H1 (cell line): ENCODE results near the gene ARHGAP10. TPM values are rescaled to one million over a fixed set of nuclear protein-coding genes. Genes with fewer than 3 reads are reported as not detected.

Experiments
- CTCF ChIA-PET: fragments of 300-600 bp; sonication (Branson Sonifier 250); formaldehyde crosslinking; loops from one replicate; lab custom pipeline; 2021; ENCODE audit not compliant: partially characterized antibody; lab: Charles Lee
- POLR2A ChIA-PET: fragments of 300-600 bp; sonication (Branson Sonifier 250); formaldehyde crosslinking; loops from one replicate; lab custom pipeline; 2021; ENCODE audit warnings: inconsistent platforms; ENCODE audit not compliant: partially characterized antibody; lab: Charles Lee
- DNase-seq, 2 experiments: peaks; one replicate each; pipeline versions ENCODE4 v3.0.0 to v3.0.0-alpha.2; 2010 to 2022; ENCODE audit warnings: low spot score in 2 of 2, low read depth in 1 of 2, mixed read lengths in 1 of 2
- FAIRE-seq: peaks from 2 replicates; lab custom pipeline; 2011; peaks lifted over from hg19 to GRCh38; lab: Jason Lieb, UNC
- H2AFZ ChIP-seq: 2 replicates; pipeline ENCODE4 v1.8.1; 2012; ENCODE audit warnings: low read length, inconsistent platforms
- H2AK5ac ChIP-seq: 2 replicates; pipeline ENCODE4 v1.6.1; 2013; ENCODE audit warnings: low read depth, low read length
- H2BK120ac ChIP-seq: replicated peaks from 2 replicates; pipeline ENCODE3; 2013; ENCODE audit warnings: low read depth, low read length, inconsistent platforms
- H2BK12ac ChIP-seq: 2 replicates; pipeline ENCODE4 v1.6.1; 2013; ENCODE audit warnings: low read depth, low read length
- H2BK15ac ChIP-seq: 2 replicates; pipeline ENCODE4 v1.6.1; 2013; ENCODE audit warnings: low read length
- H2BK20ac ChIP-seq: 2 replicates; pipeline ENCODE4 v1.6.1; 2013; ENCODE audit warnings: low read length
- H2BK5ac ChIP-seq: 2 replicates; pipeline ENCODE4 v1.6.1; 2013; ENCODE audit warnings: low read depth, low read length
- H3K14ac ChIP-seq: 2 replicates; pipeline ENCODE4 v1.6.1; 2013; ENCODE audit warnings: inconsistent platforms; ENCODE audit not compliant: insufficient read length
- H3K18ac ChIP-seq: 2 replicates; pipeline ENCODE4 v1.6.1; 2013; ENCODE audit warnings: low read length; ENCODE audit errors: extremely low read depth
- H3K23ac ChIP-seq: 2 replicates; pipeline ENCODE4 v1.6.1; 2013; ENCODE audit warnings: inconsistent platforms; ENCODE audit not compliant: insufficient read length
- H3K23me2 ChIP-seq: 2 replicates; pipeline ENCODE4 v1.6.1; 2013; ENCODE audit warnings: low read depth, low read length
- H3K27ac ChIP-seq: 2 replicates; pipeline ENCODE4 v1.6.1; 2011; ENCODE audit warnings: low read depth, low read length, inconsistent platforms
- H3K27me3 ChIP-seq, 4 experiments: replicated peaks in 1 of 4; 1 replicate in 1 of 4; 2 replicates in 3 of 4; pipeline versions ENCODE4 v1.6.1 to v1.8.1; 2011 to 2013; ENCODE audit warnings: low read length in 3 of 4, mild to moderate bottlenecking in 3 of 4, inconsistent platforms in 2 of 4, mixed read lengths in 2 of 4, moderate library complexity in 1 of 4; ENCODE audit not compliant: control insufficient read depth in 3 of 4, insufficient read depth in 3 of 4; ENCODE audit errors: extremely low read depth in 1 of 4
- H3K36me3 ChIP-seq, 4 experiments: 2 replicates each; pipeline versions ENCODE4 v1.6.1 to v1.8.1; 2011 to 2013; ENCODE audit warnings: mild to moderate bottlenecking in 4 of 4, low read length in 3 of 4, moderate library complexity in 2 of 4, control low read depth in 1 of 4, inconsistent platforms in 1 of 4; ENCODE audit not compliant: insufficient read depth in 4 of 4, control insufficient read depth in 2 of 4
- H3K4ac ChIP-seq: replicated peaks from 2 replicates; pipeline ENCODE3; 2013; ENCODE audit warnings: low read length, low read depth, mixed read lengths, inconsistent platforms; ENCODE audit not compliant: insufficient read length
- H3K4me1 ChIP-seq, 4 experiments: replicated peaks in 1 of 4; 1 replicate in 1 of 4; 2 replicates in 3 of 4; pipeline versions ENCODE4 v1.6.1 to v1.8.1; 2011 to 2013; ENCODE audit warnings: low read length in 3 of 4, inconsistent platforms in 2 of 4, mixed read lengths in 1 of 4; ENCODE audit not compliant: insufficient read depth in 4 of 4, control insufficient read depth in 3 of 4
- H3K4me2 ChIP-seq, 2 experiments: 2 replicates each; pipeline versions ENCODE4 v1.6.1 to v1.8.1; 2011 to 2013; ENCODE audit warnings: low read depth in 2 of 2, low read length in 2 of 2, control low read depth in 1 of 2, inconsistent platforms in 1 of 2, mild to moderate bottlenecking in 1 of 2; ENCODE audit not compliant: insufficient read depth in 1 of 2
- H3K4me3 ChIP-seq, 4 experiments: fragments of 200-600, 300-600 bp in 1 of 4; sonication (generic), shearing (Covaris generic), sonication (Bioruptor Twin) in 1 of 4; 2 replicates each; pipeline versions ENCODE4 v1.5.1 to v1.8.1; 2011 to 2016; ENCODE audit warnings: low read length in 4 of 4, low read depth in 3 of 4, control low read depth in 2 of 4, inconsistent platforms in 2 of 4, mild to moderate bottlenecking in 2 of 4, mixed read lengths in 1 of 4, moderate library complexity in 1 of 4; ENCODE audit not compliant: insufficient read depth in 2 of 4; ENCODE audit errors: extremely low read depth in 1 of 4
- H3K56ac ChIP-seq: replicated peaks from 2 replicates; pipeline ENCODE3; 2013; ENCODE audit warnings: low read depth, mild to moderate bottlenecking, mixed read lengths, low read length, inconsistent platforms; ENCODE audit not compliant: insufficient read length
- H3K79me1 ChIP-seq: 2 replicates; pipeline ENCODE4 v1.6.1; 2013; ENCODE audit warnings: low read depth, low read length, control low read depth
- H3K79me2 ChIP-seq, 2 experiments: 2 replicates each; pipeline versions ENCODE4 v1.6.1 to v1.8.1; 2012 to 2013; ENCODE audit warnings: low read length in 2 of 2, mild to moderate bottlenecking in 2 of 2, inconsistent platforms in 1 of 2; ENCODE audit not compliant: insufficient read depth in 2 of 2, control insufficient read depth in 1 of 2
- H3K9ac ChIP-seq, 4 experiments: replicated peaks in 1 of 4; 1 replicate in 1 of 4; 2 replicates in 3 of 4; pipeline versions ENCODE4 v1.6.1 to v1.8.1; 2011 to 2013; ENCODE audit warnings: low read depth in 3 of 4, low read length in 3 of 4, control low read depth in 2 of 4, mild to moderate bottlenecking in 2 of 4, moderate library complexity in 2 of 4, inconsistent platforms in 1 of 4; ENCODE audit errors: extremely low read depth in 1 of 4
- H3K9me3 ChIP-seq, 2 experiments: 2 replicates each; pipeline versions ENCODE4 v1.6.1 to v1.8.1; 2012 to 2013; ENCODE audit warnings: mild to moderate bottlenecking in 2 of 2, moderate library complexity in 2 of 2, control low read depth in 1 of 2, inconsistent platforms in 1 of 2, low read depth in 1 of 2, low read length in 1 of 2, mixed read lengths in 1 of 2; ENCODE audit not compliant: insufficient read depth in 2 of 2
- H4K20me1 ChIP-seq, 2 experiments: replicated peaks in 1 of 2; 2 replicates each; pipeline versions ENCODE3 to v1.8.1; 2011 to 2013; ENCODE audit warnings: inconsistent platforms in 2 of 2, low read length in 2 of 2, mild to moderate bottlenecking in 1 of 2; ENCODE audit not compliant: insufficient read depth in 2 of 2, control insufficient read depth in 1 of 2
- H4K5ac ChIP-seq: 2 replicates; pipeline ENCODE4 v1.6.1; 2013; ENCODE audit warnings: low read length, low read depth, mixed read lengths, inconsistent platforms; ENCODE audit not compliant: insufficient read length
- H4K8ac ChIP-seq: 2 replicates; pipeline ENCODE4 v1.8.0; 2013; ENCODE audit warnings: mild to moderate bottlenecking, moderate library complexity, low read length, inconsistent platforms; ENCODE audit not compliant: insufficient read depth; ENCODE audit errors: extremely low read depth
- H4K91ac ChIP-seq: replicated peaks from 2 replicates; pipeline ENCODE3; 2013; ENCODE audit warnings: low read length, mixed read lengths, inconsistent platforms; ENCODE audit not compliant: insufficient read length
- ASH2L ChIP-seq: fragments of 200-600, 300-600 bp; sonication (generic); IDR thresholded peaks from one replicate; pipeline ENCODE4 v1.7.1; 2017; ENCODE audit warnings: low read length
- ATF3 ChIP-seq: IDR thresholded peaks from 2 replicates; pipeline ENCODE4 v1.6.1; 2011; ENCODE audit warnings: low read depth, mild to moderate bottlenecking, low read length; ENCODE audit not compliant: insufficient read depth
- BACH1 ChIP-seq: IDR thresholded peaks from 2 replicates; pipeline ENCODE4 v1.6.1; 2012; ENCODE audit warnings: low read length, improper control_type of control experiment
- BCL11A ChIP-seq, 2 experiments: IDR thresholded peaks; one replicate each; pipeline ENCODE4 v1.6.1; 2011; ENCODE audit warnings: low read depth in 2 of 2, low read length in 2 of 2, mild to moderate bottlenecking in 2 of 2
- EP300 ChIP-seq, 2 experiments: IDR thresholded peaks; 1 replicate in 1 of 2; 2 replicates in 1 of 2; pipeline ENCODE4 v1.6.1; 2011 to 2012; ENCODE audit warnings: low read depth in 2 of 2, low read length in 2 of 2, mild to moderate bottlenecking in 2 of 2, borderline replicate concordance in 1 of 2, inconsistent platforms in 1 of 2, moderate library complexity in 1 of 2
- KDM1A ChIP-seq: fragments of 200-600, 300-600 bp; sonication (generic); IDR thresholded peaks from 2 replicates; pipeline ENCODE4 v1.7.1; 2016; ENCODE audit warnings: mild to moderate bottlenecking, low read length, borderline replicate concordance
- MAFK ChIP-seq: IDR thresholded peaks from 2 replicates; pipeline ENCODE4 v1.6.1; 2012; ENCODE audit warnings: low read depth, mild to moderate bottlenecking, improper control_type of control experiment, low read length
- RBBP5 ChIP-seq: IDR thresholded peaks from 2 replicates; pipeline ENCODE4 v1.7.1; 2012; ENCODE audit warnings: low read depth, mild to moderate bottlenecking, inconsistent platforms, low read length, moderate library complexity, borderline replicate concordance
- RNF2 ChIP-seq: fragments of 200-900, 300-1000 bp; sonication (generic); IDR thresholded peaks from 2 replicates; pipeline ENCODE4 v1.7.1; 2016; ENCODE audit warnings: borderline replicate concordance, low read depth, mild to moderate bottlenecking, antibody characterized with exemption, low read length; ENCODE audit not compliant: poor library complexity, severe bottlenecking; ENCODE audit errors: missing control alignments
- SP2 ChIP-seq: IDR thresholded peaks from 2 replicates; pipeline ENCODE4 v1.6.1; 2012; ENCODE audit warnings: mild to moderate bottlenecking, low read length, inconsistent platforms
- SUZ12 ChIP-seq: fragments of 200-600 bp; sonication (generic); IDR thresholded peaks from 2 replicates; pipeline ENCODE4 v1.6.1; 2012; ENCODE audit warnings: mild to moderate bottlenecking, inconsistent platforms, low read length, moderate library complexity, mixed read lengths
- ZNF274 ChIP-seq: IDR thresholded peaks from 2 replicates; pipeline ENCODE4 v1.7.0; 2012; ENCODE audit warnings: low read length, borderline replicate concordance; ENCODE audit errors: extremely low read depth
- WGBS, 2 experiments: shearing (Covaris generic) in 1 of 2; methylation state at CpG; one replicate each; pipeline versions ENCODE4 v1.1.6 to v1.1.7; 2013 to 2015; ENCODE audit warnings: low lambda C conversion rate in 2 of 2, mixed read lengths in 2 of 2, inconsistent platforms in 1 of 2, low coverage in 1 of 2, missing lambda C conversion rate in 1 of 2; ENCODE audit not compliant: insufficient replicate concordance in 2 of 2, insufficient coverage in 1 of 2, insufficient read length in 1 of 2; ENCODE audit errors: extremely low coverage in 1 of 2, missing lambda C conversion rate in 1 of 2; 5-methylcytosine and 5-hydroxymethylcytosine counted together
- polyA plus RNA-seq, 7 experiments: library from polyadenylated mRNA; depleted of rRNA in 3 of 7; stranded (reverse) in 5 of 7; unstranded in 2 of 7; fragments of >200 nt in 5 of 7; fragments of 200-250 nt in 2 of 7; gene quantifications; 1 replicate in 5 of 7; 2 replicates in 1 of 7; 4 replicates in 1 of 7; pipeline versions ENCODE4 v1.2.1 to v1.2.3, GENCODE V29; 2011 to 2013; ENCODE audit warnings: missing spikeins in 2 of 7, mixed read lengths in 2 of 7
- total RNA-seq: library from RNA; stranded (reverse); fragmentation: NEBNext Ultra II Directional; extraction: Animal tissue kit (Norgen Biotek cat#: 25700); gene quantifications from 2 replicates; pipeline ENCODE4 v1.2.1, GENCODE V29; 2021

The ARHGAP10 gene
- total and polyA plus RNA-seq, 2 of the 8 experiments (the other 6 are each of a cell fraction or from before 2014, with no cell fraction given): 3.7 to 6.1 TPM

GRCh38 chr4:147839663-147840062 lies 107.8 kb downstream of the ARHGAP10 start:
- Histone ChIP-seq H3K18ac (no peak overlapping the region), H3K23me2 (no peaks in the 10 kb centered on the region), H2BK12ac (no peak overlapping the region), H3K4ac (no peak overlapping the region), H3K79me1 (no peaks in the 10 kb centered on the region), H3K23ac (no peak overlapping the region), H2BK120ac (no peak overlapping the region), H2AK5ac (no peak overlapping the region), H4K8ac (no peak overlapping the region), H3K36me3 (no peaks in the 10 kb centered on the region), H4K5ac (no peak overlapping the region), H3K79me2 (no peaks in the 10 kb centered on the region), H3K9ac (no peak overlapping the region), H2BK5ac (no peak overlapping the region), H4K20me1 (no peaks in the 10 kb centered on the region), H3K4me1 (peaks cover 0 to 4% (median 0%) of the 10 kb centered on the region in 4 experiments; a peak in 2 of 7 replicates), H3K14ac (no peak overlapping the region), H3K4me2 (no peak overlapping the region), H3K9me3 (no peaks in the 10 kb centered on the region), H3K27ac (no peak overlapping the region), H3K56ac (no peak overlapping the region), H4K91ac (no peak overlapping the region), H2BK15ac (no peak overlapping the region), H2AFZ (no peak overlapping the region), H3K4me3 (no peak overlapping the region), H3K27me3 (no peaks in the 10 kb centered on the region), H2BK20ac (no peak overlapping the region)
- POLR2A ChIA-PET: no interaction called here
- FAIRE-seq: no peak
- TF ChIP-seq ASH2L: no peak
- TF ChIP-seq RBBP5: no peak
- no peak for TF ChIP-seq EP300 (IDR thresholded peaks at IDR 0.05; ENCODE audit: borderline replicate concordance in 1 of 2, low read depth in 2 of 2, low read length in 2 of 2)
- TF ChIP-seq SUZ12: no peak
- no peak for TF ChIP-seq SP2
- no peak for TF ChIP-seq ZNF274
- no peak for TF ChIP-seq RNF2
- TF ChIP-seq KDM1A: no peak
- no peak for TF ChIP-seq BACH1
- TF ChIP-seq MAFK: no peak
- TF ChIP-seq ATF3: no peak
- no peak for TF ChIP-seq BCL11A (IDR thresholded peaks at IDR 0.05; ENCODE audit: low read depth in 2 of 2, low read length in 2 of 2)
- no peak for DNase-seq
- 93% methylated on average over 3 of the region's 3 CpGs; no CpG with 5 or more reads in 1 of the 2 experiments for WGBS, 2 experiments
- CTCF ChIA-PET: interaction anchor here (0.8 to 1.6 kb wide), 4 partner anchors 12 to 118 kb away, joined by 3 to 4 read pairs (median 3); no protein-coding TSS in a partner anchor
